PC-9 (cell line): ENCODE measurements around the gene NAA50. TPM values are rescaled to one million over a fixed set of nuclear protein-coding genes. Genes with fewer than 3 reads are reported as not detected.
A peak's percentile ranks its signal among the peaks of the same experiment; 100 is the strongest.

Source experiments
- BruUV-seq: library from RNA; stranded (reverse); fragments of 400-500 nt; replicated peaks from 2 replicates; lab custom pipeline; 2021; lab: Mats Ljungman, UMichigan
- CTCF ChIA-PET: fragments of 300-600 bp; sonication (Branson Sonifier 250); formaldehyde crosslinking; loops from one replicate; lab custom pipeline; 2022; ENCODE audit warnings: antibody characterized with exemption; lab: Charles Lee
- POLR2A ChIA-PET: fragments of 300-600 bp; sonication (Branson Sonifier 250); formaldehyde crosslinking; loops from one replicate; lab custom pipeline; 2022; ENCODE audit warnings: antibody characterized with exemption; ENCODE audit not compliant: unreplicated experiment; lab: Charles Lee
- DNase-seq, 2 experiments: peaks; one replicate each; pipeline versions ENCODE4 v3.0.0 to v3.0.0-alpha.2; 2015 to 2022; ENCODE audit warnings: mixed read lengths in 1 of 2
- H2AFZ ChIP-seq: fragments of 200-600 bp; sonication (generic); 2 replicates; pipeline ENCODE4 v1.8.1; 2017; ENCODE audit warnings: antibody characterized with exemption
- H3F3A ChIP-seq: fragments of 200-600 bp; sonication (generic); 2 replicates; pipeline ENCODE4 v1.8.1; 2017; ENCODE audit warnings: antibody characterized with exemption, mild to moderate bottlenecking, low read depth; ENCODE audit not compliant: insufficient read depth
- H3K27ac ChIP-seq: fragments of 200-600 bp; sonication (generic); 2 replicates; pipeline ENCODE4 v1.6.1; 2016; ENCODE audit warnings: mixed run types
- H3K27me3 ChIP-seq: fragments of 200-600 bp; sonication (generic); 2 replicates; pipeline ENCODE4 v1.6.1; 2016; ENCODE audit warnings: low read depth, mixed run types; ENCODE audit not compliant: insufficient read depth
- H3K36me3 ChIP-seq: fragments of 200-600 bp; sonication (generic); 2 replicates; pipeline ENCODE4 v1.6.1; 2016; ENCODE audit warnings: low read depth, mixed run types
- H3K4me1 ChIP-seq: fragments of 200-600 bp; sonication (generic); replicated peaks from 2 replicates; pipeline ENCODE4 v1.6.1; 2016; ENCODE audit warnings: mixed run types; ENCODE audit not compliant: insufficient read depth
- H3K4me2 ChIP-seq: fragments of 200-600 bp; sonication (generic); 2 replicates; pipeline ENCODE4 v1.6.1; 2017; ENCODE audit warnings: mixed run types
- H3K4me3 ChIP-seq: fragments of 200-600 bp; sonication (generic); 2 replicates; pipeline ENCODE4 v1.6.1; 2016; ENCODE audit warnings: mixed run types
- H3K79me2 ChIP-seq: fragments of 200-600 bp; sonication (generic); 2 replicates; pipeline ENCODE4 v1.6.1; 2017; ENCODE audit warnings: low read depth, mixed run types
- H3K9me2 ChIP-seq: fragments of 200-600 bp; sonication (generic); 2 replicates; pipeline ENCODE4 v1.8.1; 2017; ENCODE audit warnings: mild to moderate bottlenecking; ENCODE audit not compliant: insufficient read depth
- H3K9me3 ChIP-seq: fragments of 200-600 bp; sonication (generic); 2 replicates; pipeline ENCODE4 v1.8.1; 2016; ENCODE audit warnings: low read depth; ENCODE audit not compliant: insufficient read depth
- H4K20me1 ChIP-seq: fragments of 200-600 bp; sonication (generic); 2 replicates; pipeline ENCODE4 v1.8.1; 2017; ENCODE audit not compliant: insufficient read depth
- EZH2 ChIP-seq: fragments of 200-600 bp; sonication (generic); IDR thresholded peaks from 2 replicates; pipeline ENCODE4 v1.8.0; 2017; ENCODE audit warnings: antibody characterized with exemption, low read depth
- intact Hi-C: fragments of 100-400 bp; cut with micrococcal nuclease; formaldehyde crosslinking; loops from one replicate; pipeline ENCODE4 v1.10.0; 2022; ENCODE audit not compliant: unreplicated experiment
- total RNA-seq: library from RNA; stranded (reverse); gene quantifications from 2 replicates; pipeline ENCODE4 v1.2.3, GENCODE V29; 2021
- TF ChIP-seq, protein P1 (sequence below): fragments of 200-600 bp; sonication (generic); conservative IDR thresholded peaks from 2 replicates; pipeline ENCODE4 v1.6.1; 2017; ENCODE audit warnings: mixed run types, antibody characterized with exemption, mild to moderate bottlenecking, moderate library complexity

Gene NAA50
- total RNA-seq, 1 experiment from 2014 or later: 221 TPM

DNA sequence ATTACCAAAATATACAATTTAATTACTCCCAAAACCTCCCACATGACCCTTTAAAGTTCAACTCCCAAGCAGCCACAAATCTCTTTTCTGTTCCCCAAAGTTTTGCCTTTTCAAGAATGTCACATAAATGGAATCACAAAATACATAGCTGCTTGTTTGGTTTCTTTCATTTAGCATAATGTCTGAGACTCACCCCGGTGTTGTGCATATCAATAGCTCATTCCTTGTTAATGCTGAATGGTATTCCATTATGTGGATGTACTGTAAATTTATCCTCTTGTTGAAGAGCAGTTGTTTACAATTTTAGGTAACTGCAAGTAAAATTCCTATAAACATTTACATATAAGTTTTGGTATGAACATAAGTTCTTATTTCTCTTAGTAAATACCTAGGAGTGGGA, 15.5 kb downstream of the NAA50 start:
- no peak overlapping the region for H3K27ac ChIP-seq
- no peak for TF ChIP-seq EZH2
- TF ChIP-seq, protein P1, sequence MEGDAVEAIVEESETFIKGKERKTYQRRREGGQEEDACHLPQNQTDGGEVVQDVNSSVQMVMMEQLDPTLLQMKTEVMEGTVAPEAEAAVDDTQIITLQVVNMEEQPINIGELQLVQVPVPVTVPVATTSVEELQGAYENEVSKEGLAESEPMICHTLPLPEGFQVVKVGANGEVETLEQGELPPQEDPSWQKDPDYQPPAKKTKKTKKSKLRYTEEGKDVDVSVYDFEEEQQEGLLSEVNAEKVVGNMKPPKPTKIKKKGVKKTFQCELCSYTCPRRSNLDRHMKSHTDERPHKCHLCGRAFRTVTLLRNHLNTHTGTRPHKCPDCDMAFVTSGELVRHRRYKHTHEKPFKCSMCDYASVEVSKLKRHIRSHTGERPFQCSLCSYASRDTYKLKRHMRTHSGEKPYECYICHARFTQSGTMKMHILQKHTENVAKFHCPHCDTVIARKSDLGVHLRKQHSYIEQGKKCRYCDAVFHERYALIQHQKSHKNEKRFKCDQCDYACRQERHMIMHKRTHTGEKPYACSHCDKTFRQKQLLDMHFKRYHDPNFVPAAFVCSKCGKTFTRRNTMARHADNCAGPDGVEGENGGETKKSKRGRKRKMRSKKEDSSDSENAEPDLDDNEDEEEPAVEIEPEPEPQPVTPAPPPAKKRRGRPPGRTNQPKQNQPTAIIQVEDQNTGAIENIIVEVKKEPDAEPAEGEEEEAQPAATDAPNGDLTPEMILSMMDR: no peak
- H3K36me3 ChIP-seq: peaks cover 6% of the 10 kb centered on the region; the same call in 1 of the 2 replicates
- peaks cover 99% of the 10 kb centered on the region for H3K79me2 ChIP-seq
- CTCF ChIA-PET: no interaction called here
- no peaks in the 10 kb centered on the region for H3K27me3 ChIP-seq
- no TSS peak for BruUV-seq
- no peak overlapping the region for H2AFZ ChIP-seq
- POLR2A ChIA-PET: interaction anchor here (0.6 kb wide), 1 partner anchor 32 kb away, joined by 11 read pairs; no protein-coding TSS in a partner anchor
- intact Hi-C loops: no loop called here
- peaks cover 11% of the 10 kb centered on the region for H3F3A ChIP-seq
- DNase-seq: no peak
- H3K4me1 ChIP-seq: no peaks in the 10 kb centered on the region
- H3K9me3 ChIP-seq: no peaks in the 10 kb centered on the region
- H4K20me1 ChIP-seq: peaks cover 91% of the 10 kb centered on the region
- H3K4me3 ChIP-seq: no peak overlapping the region
- H3K9me2 ChIP-seq: no peaks in the 10 kb centered on the region
- no peak overlapping the region for H3K4me2 ChIP-seq

DNA sequence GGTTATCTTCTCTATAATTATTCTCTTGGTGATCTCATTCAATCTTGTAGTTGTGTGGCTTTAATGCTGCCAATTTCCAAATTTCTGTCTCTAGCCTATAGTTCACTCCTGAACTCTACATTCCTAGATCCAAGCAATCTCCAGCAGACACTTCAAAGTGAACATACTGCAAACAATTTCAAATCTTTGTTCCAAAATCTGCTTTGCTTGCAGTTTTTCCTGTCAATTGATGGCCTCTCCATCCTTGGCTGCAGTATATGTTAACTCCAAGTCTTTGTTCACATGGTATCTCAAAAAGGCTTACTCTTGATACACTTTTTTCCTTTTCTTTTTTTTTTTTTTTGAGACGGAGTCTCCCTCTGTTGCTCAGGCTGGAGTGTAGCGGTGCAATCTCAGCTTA, 17.4 kb downstream of the NAA50 start:
- H3K9me2 ChIP-seq: no peaks in the 10 kb centered on the region
- H3K36me3 ChIP-seq: peaks cover 13% of the 10 kb centered on the region
- peaks cover 92% of the 10 kb centered on the region for H4K20me1 ChIP-seq
- POLR2A ChIA-PET: no interaction called here
- H3K4me1 ChIP-seq: no peaks in the 10 kb centered on the region
- no peak for TF ChIP-seq EZH2
- peaks cover 15% of the 10 kb centered on the region for H3F3A ChIP-seq
- H3K27me3 ChIP-seq: no peaks in the 10 kb centered on the region
- H3K27ac ChIP-seq: no peak overlapping the region
- no peaks in the 10 kb centered on the region for H3K9me3 ChIP-seq
- CTCF ChIA-PET: no interaction called here
- DNase-seq: no peak
- H3K4me3 ChIP-seq: no peak overlapping the region
- no peak overlapping the region for H2AFZ ChIP-seq
- H3K4me2 ChIP-seq: no peak overlapping the region
- H3K79me2 ChIP-seq: peaks cover 98% of the 10 kb centered on the region
- no TSS peak for BruUV-seq
- intact Hi-C loops: no loop called here

DNA sequence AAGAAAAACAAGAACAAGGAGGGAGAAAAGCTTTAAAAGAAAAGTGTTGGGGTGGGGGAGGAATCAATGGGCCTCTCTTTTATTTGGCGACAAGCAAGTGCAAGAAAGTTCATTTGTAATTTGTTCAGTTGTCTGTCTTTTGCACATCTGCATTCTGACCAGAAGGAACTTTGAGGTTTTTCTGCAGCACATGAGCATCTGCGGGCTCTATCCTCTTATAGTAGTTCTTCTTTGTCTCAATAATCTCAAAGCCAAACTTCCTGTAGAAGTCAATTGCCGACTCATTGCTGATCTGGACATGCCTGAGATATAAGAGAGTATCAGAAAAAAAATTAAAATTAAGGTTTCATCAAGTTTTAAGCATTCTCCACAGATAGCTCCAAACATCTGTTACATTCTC, 24.4 kb downstream of the NAA50 start:
- Histone ChIP-seq H3K79me2 (peaks cover 47% of the 10 kb centered on the region), H3K4me2 (no peak overlapping the region), H3K9me2 (no peaks in the 10 kb centered on the region), H3K4me3 (no peak overlapping the region), H3K36me3 (peaks cover 55% of the 10 kb centered on the region), H4K20me1 (peaks cover 54% of the 10 kb centered on the region), H3F3A (peaks cover 27% of the 10 kb centered on the region; the same call in 1 of the 2 replicates), H3K27me3 (no peaks in the 10 kb centered on the region), H3K4me1 (no peaks in the 10 kb centered on the region), H2AFZ (no peak overlapping the region), H3K27ac (0 out of 2 replicates have a peak overlapping the region, but pooled peaks have one; percentile 10), H3K9me3 (no peaks in the 10 kb centered on the region)
- TF ChIP-seq, protein P1: no peak
- TF ChIP-seq EZH2: no peak
- POLR2A ChIA-PET: no interaction called here
- intact Hi-C loops: no loop called here
- no TSS peak for BruUV-seq
- no peak for DNase-seq
- CTCF ChIA-PET: interaction anchor here (0.6 kb wide), 2 partner anchors 100 to 580 kb away, joined by 4 to 5 read pairs; no protein-coding TSS in a partner anchor

DNA sequence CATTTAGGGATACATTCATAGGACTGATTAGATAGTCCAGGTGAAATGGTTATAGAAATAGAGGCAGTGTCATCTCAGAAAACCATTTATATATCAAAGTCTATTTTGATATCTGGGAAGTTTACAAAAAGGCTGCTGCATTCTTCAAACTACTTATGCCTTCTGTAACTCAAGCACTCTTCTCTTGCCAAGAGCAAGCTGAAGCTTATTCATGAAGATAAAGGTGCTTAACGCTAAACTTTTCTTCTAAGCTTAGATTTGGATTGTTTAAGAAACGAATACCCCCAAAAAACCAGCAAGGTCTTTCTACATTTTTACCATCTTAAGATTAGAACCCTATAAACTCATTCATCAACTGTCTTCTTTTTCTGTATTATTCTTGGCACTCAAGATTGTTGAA, 26.3 kb downstream of the NAA50 start:
- no peak overlapping the region for H3K4me3 ChIP-seq
- H3K4me2 ChIP-seq: no peak overlapping the region
- no peaks in the 10 kb centered on the region for H3K9me2 ChIP-seq
- POLR2A ChIA-PET: no interaction called here
- peaks cover 51% of the 10 kb centered on the region for H3K36me3 ChIP-seq
- no peak for DNase-seq
- H3K27ac ChIP-seq: no peak overlapping the region
- BruUV-seq: no TSS peak
- TF ChIP-seq, protein P1: no peak
- TF ChIP-seq EZH2: no peak
- H2AFZ ChIP-seq: no peak overlapping the region
- peaks cover 28% of the 10 kb centered on the region for H3K79me2 ChIP-seq
- intact Hi-C loops: no loop called here
- H3F3A ChIP-seq: peaks cover 20% of the 10 kb centered on the region; the same call in 1 of the 2 replicates
- no peaks in the 10 kb centered on the region for H3K9me3 ChIP-seq
- H3K27me3 ChIP-seq: no peaks in the 10 kb centered on the region
- CTCF ChIA-PET: no interaction called here
- H4K20me1 ChIP-seq: peaks cover 41% of the 10 kb centered on the region
- H3K4me1 ChIP-seq: no peaks in the 10 kb centered on the region
